Mesodermal cell (in vitro differentiated cells): ENCODE data around the gene CHD9NB. TPM values are rescaled to one million over a fixed set of nuclear protein-coding genes. Genes with fewer than 3 reads are reported as not detected.

ENCODE experiments used
- H3K27ac ChIP-seq: 2 replicates; pipeline ENCODE4 v1.7.0; 2013; ENCODE audit warnings: mild to moderate bottlenecking, low read depth, low read length, moderate library complexity; ENCODE audit not compliant: severe bottlenecking
- H3K36me3 ChIP-seq: 2 replicates; pipeline ENCODE4 v1.7.1; 2013; ENCODE audit warnings: mild to moderate bottlenecking, low read length, moderate library complexity; ENCODE audit not compliant: control insufficient read depth, insufficient read depth
- H3K4me1 ChIP-seq: one replicate; pipeline ENCODE4 v1.7.1; 2013; ENCODE audit warnings: mild to moderate bottlenecking, low read length; ENCODE audit not compliant: insufficient read depth, control insufficient read depth, poor library complexity, severe bottlenecking
- H3K4me3 ChIP-seq: 2 replicates; pipeline ENCODE4 v1.7.0; 2013; ENCODE audit warnings: low read length, control low read depth, mild to moderate bottlenecking; ENCODE audit not compliant: insufficient read depth, poor library complexity, severe bottlenecking; ENCODE audit errors: extremely low read depth
- H3K9me3 ChIP-seq: 2 replicates; pipeline ENCODE4 v1.7.1; 2013; ENCODE audit warnings: mild to moderate bottlenecking, low read length, moderate library complexity; ENCODE audit not compliant: control insufficient read depth
- WGBS, 2 experiments: methylation state at CpG; one replicate each; pipeline ENCODE4 v1.1.5; 2013; ENCODE audit warnings: missing lambda C conversion rate in 2 of 2; ENCODE audit not compliant: insufficient coverage in 2 of 2; 5-methylcytosine and 5-hydroxymethylcytosine counted together
- polyA plus RNA-seq, 2 experiments: library from polyadenylated mRNA; stranded (reverse); fragments of 50-300 nt; gene quantifications; one replicate each; pipeline ENCODE4 v1.2.3, GENCODE V29; 2013

CHD9NB gene
- polyA plus RNA-seq (2013, experiment 1 of 2), result 2.1 TPM
- polyA plus RNA-seq (2013, experiment 2 of 2), result 1.6 TPM

- H3K4me1 ChIP-seq, result peaks cover 6% of the 10 kb centered on the region
- no peaks in the 10 kb centered on the region for H3K36me3 ChIP-seq
- peak within 1 kb of the TSS; percentile 18 for H3K4me3 ChIP-seq
- no CpG with 5 or more reads among the region's 2 CpGs for WGBS, 2 experiments
- H3K27ac ChIP-seq, result no peak within 1 kb of the TSS
- H3K9me3 ChIP-seq, result no peaks in the 10 kb centered on the region
These were observed at the start of gene CHD9NB for GRCh38 chr16:53052519-53053501. TSS of gene CHD9NB (minus strand) at chr16:53052897. CDS start at chr16:53044158, 8,739 bp downstream.

DNA sequence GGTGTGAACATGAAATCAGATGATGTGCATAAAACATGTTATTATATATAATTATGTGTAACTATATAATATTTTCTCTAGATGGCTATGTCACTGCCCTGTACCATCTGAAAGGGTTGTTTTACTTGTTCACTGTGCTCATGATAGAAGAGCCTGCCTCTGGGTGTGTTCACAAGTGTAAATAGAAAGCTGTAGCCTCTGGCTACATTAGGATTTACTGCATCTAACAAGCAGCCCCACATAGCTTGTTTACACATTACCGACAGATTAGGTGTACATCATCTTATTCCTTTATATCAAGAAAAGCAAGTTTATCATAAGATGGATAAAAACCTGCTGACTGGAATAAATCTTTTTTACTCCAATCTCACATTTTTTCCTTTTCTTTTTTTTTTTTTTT is 48.2 kb upstream of the CHD9NB start:
- Histone ChIP-seq H3K36me3 (peaks cover 6% of the 10 kb centered on the region), H3K4me3 (no peak overlapping the region), H3K27ac (no peak overlapping the region), H3K4me1 (peaks cover 40% of the 10 kb centered on the region), H3K9me3 (no peaks in the 10 kb centered on the region)
- no CpG with 5 or more reads among the region's 1 CpG for WGBS, 2 experiments

- peak overlapping the region; percentile 91 for H3K27ac ChIP-seq
- 92 to 93% methylated on average over 3 to 5 of the region's 9 CpGs for WGBS, 2 experiments
These were observed 47.5 kb upstream of the CHD9NB start for GRCh38 chr16:53100131-53100748.

GRCh38 chr16:53099318-53100130 is 46.8 kb upstream of the CHD9NB start:
- Histone ChIP-seq H3K36me3 (peaks cover 6% of the 10 kb centered on the region), H3K27ac (peak overlapping the region; percentile 91), H3K4me3 (peak overlapping the region; percentile 20), H3K4me1 (peaks cover 40% of the 10 kb centered on the region), H3K9me3 (no peaks in the 10 kb centered on the region)
- 6 to 12% methylated on average over 9 to 13 of the region's 26 CpGs for WGBS, 2 experiments

More at GRCh38 chr16:53100131-53100748, 47.5 kb upstream of the CHD9NB start:
- Histone ChIP-seq H3K4me3 (peak overlapping the region; percentile 20), H3K9me3 (no peaks in the 10 kb centered on the region), H3K4me1 (peaks cover 40% of the 10 kb centered on the region), H3K36me3 (peaks cover 6% of the 10 kb centered on the region)

- H3K4me1 ChIP-seq, result peaks cover 37% of the 10 kb centered on the region
- WGBS, 2 experiments, result 30 to 34% methylated on average over 13 of the region's 16 CpGs
- H3K36me3 ChIP-seq, result peaks cover 6% of the 10 kb centered on the region
- H3K27ac ChIP-seq, result peak overlapping the region; percentile 91
- peak overlapping the region; percentile 20 for H3K4me3 ChIP-seq
- H3K9me3 ChIP-seq, result no peaks in the 10 kb centered on the region
These were observed 46.0 kb upstream of the CHD9NB start for GRCh38 chr16:53098526-53099317.

GRCh38 chr16:53097190-53097589 is 44.5 kb upstream of the CHD9NB start:
- WGBS, 2 experiments, result 60 to 64% methylated on average over 3 to 4 of the region's 4 CpGs
- Histone ChIP-seq H3K27ac (no peak overlapping the region), H3K4me1 (peaks cover 30% of the 10 kb centered on the region), H3K4me3 (no peak overlapping the region), H3K9me3 (no peaks in the 10 kb centered on the region), H3K36me3 (peaks cover 3% of the 10 kb centered on the region)

DNA sequence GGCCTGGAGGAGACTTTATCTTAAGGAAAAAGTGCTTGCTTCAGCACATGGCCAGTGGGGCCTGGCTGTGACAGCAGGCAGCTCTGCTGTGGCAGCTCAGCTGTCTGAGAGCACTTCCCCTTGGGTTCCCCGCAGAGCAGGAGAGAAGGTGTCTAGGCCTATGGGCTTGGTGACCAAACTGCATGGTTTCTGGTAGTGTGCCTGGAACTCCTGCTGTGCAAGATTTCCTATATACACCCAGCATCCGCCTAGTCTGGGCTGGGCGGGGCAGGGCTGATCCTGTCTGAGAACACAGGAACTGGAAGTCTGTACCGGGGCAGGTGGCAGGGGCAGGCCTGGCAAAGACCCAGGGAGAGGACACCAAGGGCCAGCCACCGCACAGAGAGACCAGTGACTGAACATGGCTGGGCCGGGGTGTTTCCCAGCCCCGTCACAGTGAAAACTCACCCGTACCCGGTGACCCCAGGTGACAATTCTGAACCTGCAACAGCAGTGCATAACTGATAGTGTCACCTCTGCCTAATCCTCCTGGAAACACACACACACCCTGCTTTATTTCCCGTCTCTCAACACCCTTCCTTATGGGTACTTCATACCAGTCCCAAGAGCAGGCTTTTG is 41.4 kb upstream of the CHD9NB start:
- Histone ChIP-seq H3K4me1 (peaks cover 31% of the 10 kb centered on the region), H3K9me3 (no peaks in the 10 kb centered on the region), H3K36me3 (peaks cover 2% of the 10 kb centered on the region), H3K27ac (no peak overlapping the region), H3K4me3 (no peak overlapping the region)
- 72 to 84% methylated on average over 6 to 9 of the region's 10 CpGs for WGBS, 2 experiments

DNA sequence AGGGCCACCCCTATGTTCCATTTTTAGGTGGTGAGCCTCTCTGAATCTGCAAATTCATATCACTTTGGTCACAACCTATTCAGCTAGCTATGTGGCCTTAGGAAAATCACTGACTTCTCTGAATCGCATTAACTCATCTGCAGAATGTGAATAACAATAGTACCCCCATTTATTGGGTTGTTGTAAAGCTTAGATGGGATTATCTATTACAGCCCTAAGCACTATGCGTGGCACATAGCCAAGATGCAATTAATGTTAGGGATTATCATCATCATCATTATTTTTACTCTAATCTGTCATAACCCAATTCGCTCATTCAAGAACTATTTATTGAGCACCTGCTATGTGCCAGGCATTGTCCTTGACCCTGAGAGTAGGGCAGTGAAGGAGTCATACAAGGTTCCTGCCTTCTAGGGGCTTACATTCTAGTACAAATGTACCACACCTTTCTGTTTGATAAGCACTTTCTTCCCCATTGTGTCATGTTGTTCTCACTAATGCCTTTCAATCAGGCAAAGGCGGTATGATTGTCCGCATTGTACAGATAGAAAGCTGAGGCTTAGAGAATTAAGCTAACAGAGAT is 40.6 kb upstream of the CHD9NB start:
- H3K4me1 ChIP-seq, result peaks cover 22% of the 10 kb centered on the region
- H3K4me3 ChIP-seq, result no peak overlapping the region
- H3K36me3 ChIP-seq, result peaks cover 4% of the 10 kb centered on the region
- H3K9me3 ChIP-seq, result no peaks in the 10 kb centered on the region
- WGBS, 2 experiments, result 94 to 100% methylated on average over 2 to 3 of the region's 5 CpGs
- no peak overlapping the region for H3K27ac ChIP-seq

DNA sequence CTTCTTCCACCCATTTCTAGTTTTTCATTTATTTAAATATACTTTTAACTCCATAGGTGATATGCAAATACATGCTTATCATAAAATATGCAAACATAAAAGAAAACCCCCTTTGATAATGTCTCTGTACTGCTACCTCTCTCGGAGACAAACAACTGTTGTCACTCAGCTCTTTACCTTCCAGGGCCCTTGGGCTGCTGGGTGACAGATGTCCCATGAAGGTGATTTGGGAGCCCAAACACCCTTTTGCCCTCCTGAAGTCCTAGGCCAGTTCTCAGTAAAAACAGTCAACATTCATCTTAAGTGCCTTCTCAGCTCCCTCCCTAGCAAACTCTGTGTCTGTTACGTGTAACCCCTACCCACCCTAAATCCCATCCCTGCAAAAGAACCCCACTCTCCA is 39.6 kb upstream of the CHD9NB start:
- Histone ChIP-seq H3K27ac (no peak overlapping the region), H3K4me1 (peaks cover 19% of the 10 kb centered on the region), H3K4me3 (no peak overlapping the region), H3K9me3 (no peaks in the 10 kb centered on the region), H3K36me3 (peaks cover 7% of the 10 kb centered on the region)
- WGBS, 2 experiments, result 50 to 92% methylated on average over 1 to 2 of the region's 2 CpGs
